Astrocyte of the spinal cord (primary cell): Measurements from ENCODE around the gene SRXN1.

Source experiments
- DNase-seq: peaks from one replicate; pipeline ENCODE4 v3.0.0; 2011; ENCODE audit warnings: low read depth, low spot score
- H3K4me3 ChIP-seq: 2 replicates; pipeline ENCODE4 v1.5.1; 2011; ENCODE audit warnings: low read depth, mild to moderate bottlenecking, low read length, moderate library complexity
- in situ Hi-C: cut with HindIII; loops from 2 replicates; pipeline ENCODE4 v1.10.0; 2017; ENCODE audit warnings: low sequenced_read_pairs
- TF ChIP-seq, protein P1 (sequence below): IDR thresholded peaks from 2 replicates; pipeline ENCODE4 v1.5.1; 2012; ENCODE audit warnings: low read depth, mild to moderate bottlenecking, low read length, inconsistent platforms

The SRXN1 gene

DNA sequence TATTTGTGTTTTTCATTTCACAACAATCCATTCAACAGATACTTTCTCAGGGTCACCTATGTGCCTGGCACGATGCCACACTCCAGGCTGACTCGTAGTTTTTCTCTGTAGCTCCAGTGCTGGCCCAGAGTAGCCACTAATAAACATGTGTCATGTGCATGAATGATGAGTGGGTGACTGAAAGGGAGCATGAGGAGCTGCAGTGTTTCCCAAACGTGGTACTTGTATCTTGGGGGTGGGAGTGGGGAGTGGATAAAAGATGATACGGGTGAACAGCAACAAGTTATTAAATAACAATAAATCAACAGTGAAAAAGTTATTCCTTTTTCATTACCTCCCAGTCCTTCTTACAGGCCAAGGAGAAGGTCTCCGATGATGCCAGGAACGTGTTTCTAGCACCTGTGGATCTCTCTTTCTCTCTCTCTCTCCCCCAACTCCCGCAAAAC is 17.1 kb downstream of the SRXN1 start:
- in situ Hi-C loops = no loop called here
- no peak for DNase-seq
- H3K4me3 ChIP-seq = no peak overlapping the region
- TF ChIP-seq, protein P1, sequence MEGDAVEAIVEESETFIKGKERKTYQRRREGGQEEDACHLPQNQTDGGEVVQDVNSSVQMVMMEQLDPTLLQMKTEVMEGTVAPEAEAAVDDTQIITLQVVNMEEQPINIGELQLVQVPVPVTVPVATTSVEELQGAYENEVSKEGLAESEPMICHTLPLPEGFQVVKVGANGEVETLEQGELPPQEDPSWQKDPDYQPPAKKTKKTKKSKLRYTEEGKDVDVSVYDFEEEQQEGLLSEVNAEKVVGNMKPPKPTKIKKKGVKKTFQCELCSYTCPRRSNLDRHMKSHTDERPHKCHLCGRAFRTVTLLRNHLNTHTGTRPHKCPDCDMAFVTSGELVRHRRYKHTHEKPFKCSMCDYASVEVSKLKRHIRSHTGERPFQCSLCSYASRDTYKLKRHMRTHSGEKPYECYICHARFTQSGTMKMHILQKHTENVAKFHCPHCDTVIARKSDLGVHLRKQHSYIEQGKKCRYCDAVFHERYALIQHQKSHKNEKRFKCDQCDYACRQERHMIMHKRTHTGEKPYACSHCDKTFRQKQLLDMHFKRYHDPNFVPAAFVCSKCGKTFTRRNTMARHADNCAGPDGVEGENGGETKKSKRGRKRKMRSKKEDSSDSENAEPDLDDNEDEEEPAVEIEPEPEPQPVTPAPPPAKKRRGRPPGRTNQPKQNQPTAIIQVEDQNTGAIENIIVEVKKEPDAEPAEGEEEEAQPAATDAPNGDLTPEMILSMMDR = no peak

GRCh38 chr20:635028-635892 is 17.7 kb downstream of the SRXN1 start:
- in situ Hi-C loops = no loop called here
- H3K4me3 ChIP-seq = no peak overlapping the region
- TF ChIP-seq, protein P1 = no peak
- DNase-seq = no peak

DNA sequence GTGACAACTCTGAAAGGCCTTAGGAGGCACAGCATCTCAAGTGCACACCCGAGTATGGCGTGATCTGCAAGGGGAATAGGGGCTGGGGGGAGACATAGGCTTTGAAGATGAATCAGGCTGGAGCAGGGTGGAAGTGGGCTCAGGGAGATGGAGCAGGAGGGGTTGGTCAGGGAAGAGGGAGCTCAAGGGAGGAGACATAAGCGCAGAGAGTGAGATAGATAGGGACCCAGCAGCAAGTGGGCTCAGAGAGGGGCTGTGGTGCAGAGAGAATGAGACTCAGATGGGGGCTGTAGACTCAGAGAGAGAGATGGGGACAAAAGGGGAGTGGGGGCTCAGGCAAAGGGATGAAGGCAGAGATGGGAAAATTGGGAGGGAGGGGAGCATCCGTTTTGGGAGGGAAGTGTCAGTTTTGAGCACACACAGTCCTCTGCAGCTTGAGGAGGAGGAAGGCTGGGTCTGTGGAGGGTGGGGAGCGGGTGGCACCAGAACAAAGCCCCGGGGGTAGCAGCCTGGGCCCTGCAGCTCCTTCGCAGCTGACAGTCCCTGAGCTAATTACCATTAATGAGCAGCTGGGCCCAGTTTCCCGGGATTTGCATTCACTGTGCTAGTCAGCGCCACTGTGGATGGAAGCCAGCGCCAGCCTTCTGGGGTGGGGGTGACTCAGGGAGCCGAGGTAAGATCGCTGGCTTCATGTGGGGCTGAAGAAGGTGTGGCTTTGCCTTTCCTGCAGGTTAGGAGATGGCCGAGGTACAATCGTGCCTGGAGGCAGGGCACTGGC is 18.7 kb downstream of the SRXN1 start:
- TF ChIP-seq, protein P1 = no peak

DNA sequence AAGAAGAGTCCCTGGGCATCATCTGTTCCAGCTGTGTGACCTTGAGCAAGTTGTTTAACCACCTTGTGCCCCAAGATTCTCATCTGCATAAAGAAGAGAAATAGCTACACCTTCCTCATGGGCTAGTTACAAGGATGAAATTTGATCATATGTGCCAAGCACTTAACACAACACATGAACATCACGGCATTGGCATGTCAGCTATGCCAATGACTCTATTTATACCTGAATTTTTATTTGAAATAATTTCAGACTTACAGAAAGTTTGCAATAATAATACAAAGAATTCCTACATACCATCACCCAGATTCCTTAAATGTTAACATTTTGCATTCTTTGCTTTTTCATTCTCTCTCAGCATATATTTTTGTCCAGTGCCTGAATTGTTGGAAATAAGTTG is 21.9 kb downstream of the SRXN1 start:
- DNase-seq = no peak
- TF ChIP-seq, protein P1 = no peak
- no peak overlapping the region for H3K4me3 ChIP-seq
- in situ Hi-C loops = no loop called here

More for the DNA sequence above, 18.7 kb downstream of the SRXN1 start:
- in situ Hi-C loops = no loop called here
- H3K4me3 ChIP-seq = no peak overlapping the region
- no peak for DNase-seq

- TF ChIP-seq, protein P1 = no peak
- no peak overlapping the region for H3K4me3 ChIP-seq
- no peak for DNase-seq
- in situ Hi-C loops = no loop called here
These were observed 26.4 kb downstream of the SRXN1 start for GRCh38 chr20:626579-626978.

DNA sequence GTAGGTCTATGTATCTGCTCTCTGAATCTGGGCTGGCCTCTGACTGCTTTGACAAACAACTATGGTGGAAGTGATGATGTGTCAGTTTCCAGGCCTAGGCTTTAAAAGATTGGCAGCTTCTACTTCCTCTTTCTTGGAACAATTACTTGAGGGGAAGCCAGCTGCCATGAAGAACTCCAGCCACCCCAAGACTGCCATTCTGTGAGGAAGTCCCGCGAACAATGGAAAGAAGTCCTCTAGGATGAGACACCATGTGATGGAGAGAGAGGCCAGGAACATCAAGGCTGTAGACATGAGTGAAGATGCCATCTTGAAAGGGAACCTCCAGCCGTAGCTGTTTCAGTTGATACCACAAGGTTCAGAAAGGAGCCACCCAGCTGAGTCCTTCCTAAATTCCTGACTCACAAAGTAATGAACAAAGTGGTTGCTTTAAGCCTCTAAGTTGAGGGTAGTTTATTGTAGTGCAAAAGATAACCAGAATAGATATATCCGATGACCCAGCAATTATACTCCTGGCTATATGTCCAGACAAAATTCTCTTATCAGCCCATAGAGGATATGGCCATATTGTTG is 27.6 kb downstream of the SRXN1 start:
- in situ Hi-C loops = no loop called here
- TF ChIP-seq, protein P1 = no peak
- DNase-seq = no peak
- H3K4me3 ChIP-seq = no peak overlapping the region
